Gastrocnemius medialis (tissue), 4 donors: ENCODE measurements around the gene RREB1.

Experiments used
- CTCF ChIP-seq, 5 experiments: fragments of 450-650 bp in 3 of 5; fragments of 200-600 bp in 2 of 5; sonication (generic) in 2 of 5; IDR thresholded peaks in 4 of 5; conservative IDR thresholded peaks in 1 of 5; 1 replicate in 4 of 5; 2 replicates in 1 of 5; pipeline ENCODE4 v1.5.1; 2016 to 2019; ENCODE audit warnings: antibody characterized with exemption in 5 of 5, mild to moderate bottlenecking in 3 of 5, moderate library complexity in 3 of 5
- POLR2A ChIP-seq, 2 donors: fragments of 450-650 bp; IDR thresholded peaks; one replicate each; pipeline ENCODE4 v1.6.1; 2017; ENCODE audit warnings: antibody characterized with exemption in 2 of 2, mild to moderate bottlenecking in 2 of 2, moderate library complexity in 2 of 2

DNA sequence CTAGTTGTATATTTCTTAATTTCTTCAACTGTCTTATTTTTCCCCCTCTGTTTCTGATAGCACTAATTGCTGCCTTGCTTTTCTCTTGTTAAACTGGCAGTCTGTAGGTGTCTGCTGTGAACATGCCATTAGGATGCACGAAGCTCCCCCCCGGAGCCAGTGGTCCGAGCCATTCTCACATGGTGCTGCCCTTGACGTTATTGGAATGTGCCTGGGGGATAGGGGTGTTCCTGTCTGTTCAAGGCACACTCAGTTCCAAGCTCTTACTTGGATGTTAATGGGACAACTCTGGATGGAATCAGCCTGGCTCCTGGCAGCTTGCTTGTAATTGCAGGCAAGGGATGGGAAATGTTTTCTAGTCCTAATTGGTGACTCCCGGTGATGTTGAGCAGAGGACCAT, 68.4 kb downstream of the RREB1 start:
- TF ChIP-seq CTCF (IDR thresholded peaks at IDR 0.05 in 4 of 5, conservative IDR thresholded peaks at IDR 0.05 in 1 of 5) (no peak), POLR2A (IDR thresholded peaks at IDR 0.05) (no peak)
